GM21717 (cell line): ENCODE measurements around the gene EHMT1.

Source experiments
- ATAC-seq: cut with Tn5 transposase; IDR thresholded peaks from one replicate; pipeline ENCODE4 v1.9.1; 2021; ENCODE audit warnings: mild to moderate bottlenecking, moderate library complexity; ENCODE audit not compliant: unreplicated experiment

The EHMT1 gene

GRCh38 chr9:137733429-137733828 lies 114.6 kb downstream of the EHMT1 start:
- no peak for ATAC-seq

GRCh38 chr9:137734181-137734580 lies 115.4 kb downstream of the EHMT1 start:
- ATAC-seq, result no peak

GRCh38 chr9:137738182-137738696 lies 119.4 kb downstream of the EHMT1 start:
- peak; percentile 84 for ATAC-seq

- ATAC-seq, result no peak
These were observed 119.9 kb downstream of the EHMT1 start for GRCh38 chr9:137738703-137739102.

- ATAC-seq, result no peak
These were observed 120.8 kb downstream of the EHMT1 start for GRCh38 chr9:137739371-137740309.

GRCh38 chr9:137740312-137740711 lies 121.5 kb downstream of the EHMT1 start:
- no peak for ATAC-seq

GRCh38 chr9:137741330-137741729 lies 122.5 kb downstream of the EHMT1 start:
- no peak for ATAC-seq

- ATAC-seq, result no peak
These were observed 123.9 kb downstream of the EHMT1 start for GRCh38 chr9:137742698-137743097.

- no peak for ATAC-seq
These were observed 124.9 kb downstream of the EHMT1 start for GRCh38 chr9:137743695-137744094.

- ATAC-seq, result no peak
These were observed 125.9 kb downstream of the EHMT1 start for GRCh38 chr9:137744632-137745183.

- peak; percentile 53 for ATAC-seq
These were observed 126.8 kb downstream of the EHMT1 start for GRCh38 chr9:137745541-137745991.

- ATAC-seq, result no peak
These were observed 129.5 kb downstream of the EHMT1 start for GRCh38 chr9:137748311-137748710.

GRCh38 chr9:137748741-137749140 lies 129.9 kb downstream of the EHMT1 start:
- no peak for ATAC-seq

GRCh38 chr9:137749511-137749910 lies 130.7 kb downstream of the EHMT1 start:
- no peak for ATAC-seq

- ATAC-seq, result no peak
These were observed 131.2 kb downstream of the EHMT1 start for GRCh38 chr9:137750007-137750406.

GRCh38 chr9:137750566-137750965 lies 131.8 kb downstream of the EHMT1 start:
- no peak for ATAC-seq

GRCh38 chr9:137751616-137752015 lies 132.8 kb downstream of the EHMT1 start:
- no peak for ATAC-seq

- ATAC-seq, result no peak
These were observed 133.6 kb downstream of the EHMT1 start for GRCh38 chr9:137752426-137752825.

GRCh38 chr9:137753192-137753765 lies 134.5 kb downstream of the EHMT1 start:
- no peak for ATAC-seq

- ATAC-seq, result no peak
These were observed 136.6 kb downstream of the EHMT1 start for GRCh38 chr9:137755261-137755927.
